ENCODE data around the gene GNAZ. TPM values are rescaled to one million over a fixed set of nuclear protein-coding genes. Genes with fewer than 3 reads are reported as not detected.

The GNAZ gene
- total RNA-seq, 1 donor from 2014 or later: 0.20 TPM

GRCh38 chr22:23118647-23119493 is 48.6 kb downstream of the GNAZ start:
- DNase-seq (ENCODE audit: low read depth in 2 of 2): no peak

- DNase-seq (ENCODE audit: low read depth in 2 of 2): peak; percentile 42 to 58
These were observed 49.4 kb downstream of the GNAZ start for GRCh38 chr22:23119494-23120414.

- no peak for DNase-seq (ENCODE audit: low read depth in 2 of 2)
These were observed 50.1 kb downstream of the GNAZ start for GRCh38 chr22:23120415-23120899.

- no peak for DNase-seq (ENCODE audit: low read depth in 2 of 2)
These were observed 50.7 kb downstream of the GNAZ start for GRCh38 chr22:23121000-23121421.

- DNase-seq (ENCODE audit: low read depth in 2 of 2): no peak
These were observed 51.1 kb downstream of the GNAZ start for GRCh38 chr22:23121424-23121823.

- DNase-seq (ENCODE audit: low read depth in 2 of 2): no peak
These were observed 52.1 kb downstream of the GNAZ start for GRCh38 chr22:23122216-23122957.

GRCh38 chr22:23122992-23123803 is 52.9 kb downstream of the GNAZ start:
- DNase-seq (ENCODE audit: low read depth in 2 of 2): no peak

- no peak for DNase-seq (ENCODE audit: low read depth in 2 of 2)
These were observed 53.5 kb downstream of the GNAZ start for GRCh38 chr22:23123804-23124254.

- DNase-seq (ENCODE audit: low read depth in 2 of 2): no peak
These were observed 54.5 kb downstream of the GNAZ start for GRCh38 chr22:23124611-23125511.

- DNase-seq (ENCODE audit: low read depth in 2 of 2): no peak
These were observed 55.3 kb downstream of the GNAZ start for GRCh38 chr22:23125512-23126103.

- no peak for DNase-seq (ENCODE audit: low read depth in 2 of 2)
These were observed 56.1 kb downstream of the GNAZ start for GRCh38 chr22:23126165-23127054.

GRCh38 chr22:23127055-23127756 is 56.9 kb downstream of the GNAZ start:
- no peak for DNase-seq (ENCODE audit: low read depth in 2 of 2)

GRCh38 chr22:23127788-23128187 is 57.5 kb downstream of the GNAZ start:
- no peak for DNase-seq (ENCODE audit: low read depth in 2 of 2)

GRCh38 chr22:23128269-23129108 is 58.2 kb downstream of the GNAZ start:
- DNase-seq (ENCODE audit: low read depth in 2 of 2): peak; percentile 74 to 82

GRCh38 chr22:23129149-23129548 is 58.8 kb downstream of the GNAZ start:
- no peak for DNase-seq (ENCODE audit: low read depth in 2 of 2)

- no peak for DNase-seq (ENCODE audit: low read depth in 2 of 2)
These were observed 60.4 kb downstream of the GNAZ start for GRCh38 chr22:23130697-23131096.

All from lung microvascular endothelial cell (primary cell).